Embryonic facial prominence (tissue), 1 donor: ENCODE measurements around the gene RAB1A.
"Not testable (repeated sequence)": the region's sequence is repeated elsewhere in the genome, so short reads cannot be mapped to it uniquely, and the experiment has no call there.

ENCODE experiments used
- DNase-seq: peaks from one replicate; pipeline ENCODE4 v3.0.0-alpha.2; 2016; ENCODE audit errors: extremely low spot score

Gene RAB1A

GRCh38 chr2:65129826-65130663 lies at the start of gene RAB1A:
Gene RAB1A, minus strand, starts transcription at chr2:65130106. Its CDS starts 191 bp downstream, at chr2:65129915.
- peak; percentile 99 for DNase-seq

- DNase-seq: no peak
Measured at GRCh38 chr2:65177751-65178442, 48.0 kb upstream of the RAB1A start.

DNA sequence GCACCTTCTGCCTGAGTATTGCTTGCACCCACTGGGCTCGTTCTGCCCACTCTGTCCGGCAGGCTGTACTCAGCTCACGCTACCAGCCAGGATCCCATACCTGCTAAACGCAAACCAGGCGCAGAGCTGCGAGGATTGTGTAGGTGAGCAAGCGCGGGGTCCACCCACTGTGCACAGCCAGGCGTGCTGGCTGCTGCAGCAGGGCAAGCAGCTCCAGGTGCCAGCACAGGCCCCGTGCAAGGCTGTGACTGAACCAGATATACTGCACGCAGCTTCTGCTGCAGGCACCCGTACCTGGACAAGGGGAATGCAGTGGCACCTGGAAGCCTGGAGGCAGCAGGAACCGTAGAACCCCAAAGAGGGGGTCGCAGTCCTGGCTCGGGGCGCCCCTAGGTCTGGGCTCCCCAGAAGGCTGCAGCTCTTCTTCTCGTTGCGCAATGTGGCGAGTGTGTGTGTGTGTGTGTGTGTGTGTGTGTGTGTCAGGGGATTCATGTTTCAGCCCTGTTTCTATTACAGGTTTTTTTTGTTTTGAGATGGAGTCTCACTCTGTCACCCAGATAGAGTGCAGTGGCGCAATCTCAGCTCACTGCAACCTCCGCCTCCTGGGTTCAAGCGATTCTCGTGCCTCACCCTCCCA lies 46.1 kb upstream of the RAB1A start:
- DNase-seq: no peak

DNA sequence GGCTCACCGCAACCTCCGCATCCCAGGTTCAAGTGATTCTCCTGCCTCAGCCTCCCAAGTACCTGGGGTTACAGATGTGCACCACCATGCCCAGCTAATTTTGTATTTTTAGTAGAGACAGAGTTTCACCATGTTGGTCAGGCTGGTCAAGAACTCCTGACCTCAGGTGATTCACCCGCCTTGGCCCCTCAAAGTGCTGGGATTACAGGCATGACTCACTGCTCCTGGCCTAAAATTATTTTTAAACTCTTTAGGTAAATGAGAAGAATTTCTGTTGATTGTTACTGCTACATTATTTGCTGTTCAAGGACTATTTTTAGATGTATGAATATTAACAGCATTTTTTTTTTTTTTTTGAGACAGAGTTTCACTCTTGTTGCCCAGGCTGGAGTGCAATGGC lies 44.1 kb upstream of the RAB1A start:
- not testable (repeated sequence) for DNase-seq

DNA sequence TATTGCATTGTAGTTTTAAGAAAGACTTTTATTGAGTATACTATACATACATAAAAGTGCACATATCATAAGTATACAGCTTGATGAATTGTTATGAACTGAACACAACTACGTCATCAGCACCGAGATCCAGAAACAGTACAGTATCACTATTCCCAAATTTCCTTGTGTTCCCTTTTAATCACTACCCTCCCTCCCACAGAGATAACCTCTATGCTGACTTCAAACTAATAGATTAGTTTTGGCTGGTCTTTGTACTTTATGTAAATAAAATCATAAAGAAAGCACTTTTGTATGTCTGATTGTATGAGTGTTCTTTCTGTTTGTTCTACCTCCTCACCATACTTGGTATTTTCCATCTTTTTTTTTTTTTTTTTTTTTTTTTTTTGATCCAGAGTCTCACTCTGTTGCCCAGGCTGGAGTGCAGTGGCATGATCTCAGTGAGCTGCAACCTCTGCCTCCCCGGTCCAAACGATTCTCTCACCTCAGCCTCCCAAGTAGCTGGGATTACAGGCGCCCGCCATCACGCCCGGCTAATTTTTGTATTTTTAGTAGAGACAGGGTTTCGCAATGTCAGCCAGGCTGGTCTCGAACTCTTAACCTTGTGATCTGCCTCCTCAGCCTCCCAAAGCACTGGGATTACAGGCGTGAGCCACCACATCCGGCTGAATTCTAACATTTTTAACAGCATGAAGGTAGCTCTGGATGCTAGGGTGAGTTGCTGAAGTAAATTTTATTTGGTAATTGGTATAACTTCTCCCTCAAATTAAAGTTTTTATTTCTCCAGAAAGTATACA lies 43.3 kb upstream of the RAB1A start:
- no peak for DNase-seq

DNA sequence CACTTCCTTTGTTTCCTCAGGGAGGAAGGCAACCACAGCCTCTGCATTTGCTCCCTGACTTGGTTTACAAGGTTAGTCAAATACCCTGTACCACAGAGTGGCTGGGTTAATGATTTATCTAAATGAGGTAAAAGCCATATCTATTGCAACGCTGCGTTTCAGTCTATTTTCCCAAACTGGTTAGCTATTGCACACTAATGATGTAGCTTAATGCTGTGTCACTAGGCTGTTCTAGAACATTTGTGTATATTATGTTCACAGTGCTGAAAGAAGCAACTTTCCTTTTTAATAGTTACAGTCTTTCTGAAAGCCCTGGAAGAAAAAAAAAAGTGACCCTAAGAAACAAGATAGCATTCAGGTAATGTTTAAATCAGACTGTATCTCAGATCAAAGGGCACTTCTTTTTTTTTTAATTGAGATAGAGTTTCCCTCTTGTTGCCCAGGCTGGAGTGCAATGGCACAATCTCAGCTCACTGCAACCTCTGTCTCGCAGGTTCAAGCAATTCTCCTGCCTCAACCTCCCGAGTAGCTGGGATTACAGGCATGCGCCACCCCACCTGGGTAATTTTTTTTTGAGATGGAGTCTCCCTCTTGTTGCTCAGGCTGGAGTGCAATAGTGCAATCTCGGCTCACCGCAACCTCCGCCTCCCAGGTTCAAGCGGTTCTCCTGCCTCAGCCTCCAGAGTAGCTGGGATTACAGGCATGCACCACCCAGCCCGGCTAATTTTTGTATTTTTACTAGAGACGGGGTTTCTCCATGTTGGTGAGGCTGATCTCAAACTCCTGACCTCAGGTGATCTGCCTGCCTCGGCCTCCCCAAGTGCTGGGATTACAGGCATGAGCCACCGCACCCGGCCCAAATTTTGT lies 40.9 kb upstream of the RAB1A start:
- not testable (repeated sequence) for DNase-seq

DNA sequence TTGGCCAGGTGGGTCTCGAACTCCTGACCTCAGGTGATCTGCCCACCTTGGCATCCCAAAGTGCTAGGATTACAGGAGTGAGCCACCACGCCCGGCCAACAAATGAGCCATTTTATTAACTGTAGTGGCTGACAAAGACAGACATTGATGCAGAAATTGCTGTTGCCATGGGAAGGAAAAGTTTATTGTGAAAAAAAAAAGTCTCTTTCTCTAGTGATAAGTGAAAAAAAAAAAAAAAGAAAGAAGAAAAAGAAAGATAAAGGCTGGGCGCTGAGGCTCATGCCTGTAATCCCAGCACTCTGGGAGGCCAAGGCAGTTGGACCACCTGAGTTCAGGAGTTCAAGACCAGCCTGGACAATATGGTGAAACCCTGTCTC lies 39.8 kb upstream of the RAB1A start:
- no peak for DNase-seq

- no peak for DNase-seq
Measured at GRCh38 chr2:65165558-65165957, 35.7 kb upstream of the RAB1A start.

- DNase-seq: no peak
Measured at GRCh38 chr2:65164426-65164891, 34.6 kb upstream of the RAB1A start.

DNA sequence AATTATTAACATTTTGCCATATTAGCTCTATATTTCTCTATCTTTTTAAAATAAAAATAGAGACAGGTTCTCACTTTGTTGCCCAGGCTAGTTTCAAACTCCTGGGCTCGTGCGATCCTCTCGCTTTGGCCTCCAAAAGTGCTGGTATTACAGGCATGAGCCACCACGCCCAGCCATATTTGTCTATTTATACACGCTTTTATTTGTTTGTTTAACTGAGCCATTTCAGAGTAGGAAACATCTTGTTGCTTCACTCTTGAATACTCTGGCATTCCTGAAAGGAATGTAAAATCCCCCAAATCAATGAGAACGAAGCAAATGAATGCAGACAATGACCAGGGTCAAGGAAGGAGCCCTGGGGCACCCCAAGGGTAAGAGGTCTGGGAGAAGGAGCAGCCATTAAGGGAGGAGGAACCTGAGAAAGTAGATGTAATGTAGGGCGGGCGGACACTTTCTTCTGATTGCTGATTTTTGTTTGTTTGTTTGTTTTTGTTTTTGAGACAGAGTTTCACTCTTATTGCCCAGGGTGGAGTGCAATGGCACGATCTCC lies 31.7 kb upstream of the RAB1A start:
- DNase-seq: no peak

DNA sequence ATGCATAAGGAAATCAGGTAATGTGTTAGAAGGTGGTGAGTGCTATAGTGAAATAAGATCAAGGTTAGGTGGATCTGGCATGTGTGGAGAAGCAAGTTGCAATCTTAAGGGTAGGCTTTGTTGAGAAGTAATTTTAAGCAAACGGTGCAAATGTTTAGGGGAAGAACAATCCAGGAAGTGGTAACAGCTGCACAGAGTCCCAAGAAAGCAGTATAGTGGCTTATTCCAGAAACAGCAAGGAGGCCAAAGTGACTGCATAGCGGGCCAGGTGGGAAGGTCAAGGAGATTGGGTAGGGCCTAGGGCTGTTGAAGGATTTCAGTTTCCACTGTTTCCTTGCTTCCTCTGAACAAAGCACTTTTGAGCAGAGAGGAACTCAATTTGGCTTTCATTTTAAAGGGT lies 30.0 kb upstream of the RAB1A start:
- DNase-seq: no peak

GRCh38 chr2:65159261-65159660 lies 29.4 kb upstream of the RAB1A start:
- DNase-seq: no peak

GRCh38 chr2:65158557-65158956 lies 28.7 kb upstream of the RAB1A start:
- no peak for DNase-seq

DNA sequence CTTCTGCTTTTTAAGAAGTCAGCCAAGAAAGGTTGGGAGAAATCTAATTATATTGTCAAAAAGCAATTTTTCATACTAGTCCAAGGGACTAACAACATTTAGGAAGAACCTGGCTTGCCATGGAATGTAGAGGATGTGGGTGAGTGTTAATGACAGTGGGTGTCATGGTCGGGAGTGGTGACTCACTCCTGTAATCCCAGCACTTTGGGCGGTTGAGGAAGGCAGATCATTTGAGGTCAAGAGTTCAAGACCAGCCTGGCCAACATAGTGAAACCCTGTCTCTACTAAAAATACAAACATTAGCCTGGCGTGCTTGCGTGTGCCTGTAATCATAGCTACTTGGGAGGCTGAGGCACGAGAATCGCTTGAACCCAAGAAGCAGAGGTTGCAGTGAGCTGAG lies 27.9 kb upstream of the RAB1A start:
- DNase-seq: not testable (repeated sequence)

GRCh38 chr2:65156041-65156440 lies 26.1 kb upstream of the RAB1A start:
- no peak for DNase-seq

DNA sequence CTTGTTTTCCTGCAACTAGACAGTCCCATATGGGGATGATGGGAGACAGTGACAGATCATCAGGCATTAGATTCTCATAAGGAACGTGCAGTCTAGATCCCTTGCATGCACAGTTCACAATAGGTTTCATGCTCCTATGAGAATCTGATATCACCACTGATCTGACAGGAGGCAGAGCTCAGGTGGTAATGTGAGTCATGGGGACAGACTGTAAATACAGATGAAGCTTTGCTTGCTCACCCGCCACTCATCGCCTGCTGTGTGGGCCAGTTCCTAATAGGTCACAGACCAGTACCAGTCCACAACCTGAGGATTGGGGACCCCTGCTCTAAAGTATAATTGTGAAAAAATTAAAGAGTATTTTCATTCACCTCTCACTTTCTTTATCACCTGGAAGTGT lies 23.6 kb upstream of the RAB1A start:
- no peak for DNase-seq

GRCh38 chr2:65146078-65146477 lies 16.2 kb upstream of the RAB1A start:
- no peak for DNase-seq

- DNase-seq: no peak
Measured at GRCh38 chr2:65144571-65144970, 14.7 kb upstream of the RAB1A start.

DNA sequence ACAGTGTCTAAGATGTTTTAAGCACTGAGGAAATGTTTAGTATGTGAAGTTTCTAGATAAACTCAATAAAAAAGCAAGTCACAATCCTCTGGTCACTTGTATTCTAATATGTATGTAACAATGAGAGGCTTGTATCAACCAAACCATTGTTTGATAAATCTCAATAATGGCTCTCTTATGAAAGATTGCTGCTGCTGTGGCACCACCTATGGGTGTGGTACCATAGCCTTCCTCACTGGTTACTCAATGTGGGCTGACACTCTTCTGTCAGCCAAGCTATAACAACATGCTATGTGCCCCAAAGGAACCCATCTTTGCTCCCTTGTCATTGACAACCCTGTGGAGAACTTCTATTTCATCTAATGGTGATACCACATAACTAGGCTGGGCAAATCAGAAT lies 12.6 kb upstream of the RAB1A start:
- DNase-seq: no peak

- DNase-seq: no peak
Measured at GRCh38 chr2:65137197-65137775, 7.4 kb upstream of the RAB1A start.
